Stimulated activated naive CD8-positive, alpha-beta T cell treated with anti-CD3 and anti-CD28 coated beads, Interleukin-15, amount 100 ng/mL, for 72 hours (primary cell): ENCODE results near the gene EEA1.
A peak's percentile ranks its signal among the peaks of the same experiment; 100 is the strongest.
"Not testable (repeated sequence)": the region's sequence is repeated elsewhere in the genome, so short reads cannot be mapped to it uniquely, and the experiment has no call there.

ENCODE experiments used
- ATAC-seq: fragments of 150-1000 bp; cut with Tn5 transposase; 2 replicates; pipeline ENCODE4 v1.10.0; 2021; ENCODE audit warnings: mild to moderate bottlenecking, moderate library complexity
- DNase-seq, 2 donors: peaks; one replicate each; pipeline ENCODE4 v3.0.0; 2021 to 2022
- H3K27ac Mint-ChIP-seq, 2 donors: one replicate each; pipeline ENCODE4 v1.8.0; 2022; ENCODE audit warnings: mild to moderate bottlenecking in 2 of 2, mixed read lengths in 2 of 2, moderate library complexity in 2 of 2
- H3K27me3 Mint-ChIP-seq: one replicate; pipeline ENCODE4 v1.8.0; 2022; ENCODE audit warnings: mixed read lengths
- H3K4me1 Mint-ChIP-seq: one replicate; pipeline ENCODE4 v1.8.0; 2022; ENCODE audit warnings: mild to moderate bottlenecking, mixed read lengths
- H3K4me3 Mint-ChIP-seq, 2 donors: one replicate each; pipeline ENCODE4 v1.8.0; 2022; ENCODE audit warnings: mild to moderate bottlenecking in 2 of 2, mixed read lengths in 2 of 2, moderate library complexity in 1 of 2
- H3K9me3 Mint-ChIP-seq, 2 donors: one replicate each; pipeline ENCODE4 v1.8.0; 2022; ENCODE audit warnings: mixed read lengths in 2 of 2

Gene EEA1

GRCh38 chr12:92769124-92769901, 159.8 kb downstream of the EEA1 start:
- H3K4me3 Mint-ChIP-seq, result peak overlapping the region; percentile 8 to 50
- DNase-seq (no peak), ATAC-seq (peak; percentile 87)
- H3K27me3 Mint-ChIP-seq, result no peaks in the 10 kb centered on the region
- peaks cover 36% of the 10 kb centered on the region for H3K4me1 Mint-ChIP-seq
- no peaks in the 10 kb centered on the region for H3K9me3 Mint-ChIP-seq
- H3K27ac Mint-ChIP-seq, result peak overlapping the region in 1 of 2 donors; percentile 61

GRCh38 chr12:92765871-92766270, 163.2 kb downstream of the EEA1 start:
- DNase-seq, result no peak
- no peaks in the 10 kb centered on the region for H3K27me3 Mint-ChIP-seq
- no peaks in the 10 kb centered on the region for H3K9me3 Mint-ChIP-seq
- no peak overlapping the region for H3K27ac Mint-ChIP-seq
- ATAC-seq, result no peak
- no peak overlapping the region for H3K4me3 Mint-ChIP-seq
- H3K4me1 Mint-ChIP-seq, result peaks cover 33% of the 10 kb centered on the region

- ATAC-seq (no peak), DNase-seq (no peak)
- Mint-ChIP-seq H3K4me1 (peaks cover 23% of the 10 kb centered on the region), H3K9me3 (no peaks in the 10 kb centered on the region), H3K4me3 (no peak overlapping the region), H3K27ac (peak overlapping the region in 1 of 2 donors; percentile 17), H3K27me3 (no peaks in the 10 kb centered on the region)
These were observed 164.3 kb downstream of the EEA1 start for GRCh38 chr12:92764831-92765230.

- H3K27ac Mint-ChIP-seq, result no peak overlapping the region
- H3K27me3 Mint-ChIP-seq, result peaks cover 14% of the 10 kb centered on the region
- no peak overlapping the region for H3K4me3 Mint-ChIP-seq
- DNase-seq, result no peak
- peaks cover 7% of the 10 kb centered on the region for H3K4me1 Mint-ChIP-seq
- H3K9me3 Mint-ChIP-seq, result no peaks in the 10 kb centered on the region
- no peak for ATAC-seq
These were observed 166.3 kb downstream of the EEA1 start for GRCh38 chr12:92762773-92763172.

- H3K27me3 Mint-ChIP-seq, result peaks cover 19% of the 10 kb centered on the region
These were observed 169.3 kb downstream of the EEA1 start for GRCh38 chr12:92759634-92760268.

GRCh38 chr12:92757597-92758121, 171.4 kb downstream of the EEA1 start:
- ATAC-seq, result no peak
- no peak overlapping the region for H3K27ac Mint-ChIP-seq
- DNase-seq, result no peak
- H3K9me3 Mint-ChIP-seq, result no peaks in the 10 kb centered on the region
- H3K4me3 Mint-ChIP-seq, result no peak overlapping the region
- no peaks in the 10 kb centered on the region for H3K4me1 Mint-ChIP-seq
- peaks cover 19% of the 10 kb centered on the region for H3K27me3 Mint-ChIP-seq

More at GRCh38 chr12:92759634-92760268, 169.3 kb downstream of the EEA1 start:
- no peak overlapping the region for H3K27ac Mint-ChIP-seq
- DNase-seq, result no peak
- no peak for ATAC-seq
- no peak overlapping the region for H3K4me3 Mint-ChIP-seq
- no peaks in the 10 kb centered on the region for H3K9me3 Mint-ChIP-seq
- no peaks in the 10 kb centered on the region for H3K4me1 Mint-ChIP-seq

GRCh38 chr12:92756898-92757596, 172.0 kb downstream of the EEA1 start:
- H3K4me3 Mint-ChIP-seq, result no peak overlapping the region
- H3K4me1 Mint-ChIP-seq, result no peaks in the 10 kb centered on the region
- DNase-seq (no peak), ATAC-seq (no peak)
- no peak overlapping the region for H3K27ac Mint-ChIP-seq
- H3K9me3 Mint-ChIP-seq, result no peaks in the 10 kb centered on the region
- peaks cover 19% of the 10 kb centered on the region for H3K27me3 Mint-ChIP-seq

- H3K27ac Mint-ChIP-seq, result no peak overlapping the region
- H3K4me3 Mint-ChIP-seq, result no peak overlapping the region
- no peak for DNase-seq
- no peaks in the 10 kb centered on the region for H3K4me1 Mint-ChIP-seq
- no peaks in the 10 kb centered on the region for H3K9me3 Mint-ChIP-seq
- no peak for ATAC-seq
- peaks cover 19% of the 10 kb centered on the region for H3K27me3 Mint-ChIP-seq
These were observed 174.9 kb downstream of the EEA1 start for GRCh38 chr12:92753976-92754885.

- not testable (repeated sequence) for H3K4me1 Mint-ChIP-seq, ATAC-seq, DNase-seq, H3K27me3 Mint-ChIP-seq, H3K4me3 Mint-ChIP-seq, H3K9me3 Mint-ChIP-seq, H3K27ac Mint-ChIP-seq
These were observed 179.4 kb downstream of the EEA1 start for GRCh38 chr12:92749691-92750090.

GRCh38 chr12:92747151-92747550, 181.9 kb downstream of the EEA1 start:
- no peak for ATAC-seq
- H3K27me3 Mint-ChIP-seq, result no peaks in the 10 kb centered on the region
- H3K9me3 Mint-ChIP-seq, result no peaks in the 10 kb centered on the region
- H3K4me1 Mint-ChIP-seq, result no peaks in the 10 kb centered on the region
- H3K4me3 Mint-ChIP-seq, result no peak overlapping the region
- no peak overlapping the region for H3K27ac Mint-ChIP-seq
- no peak for DNase-seq

- DNase-seq (no peak), ATAC-seq (no peak)
- Mint-ChIP-seq H3K4me3 (no peak overlapping the region), H3K9me3 (no peaks in the 10 kb centered on the region), H3K27ac (no peak overlapping the region), H3K27me3 (no peaks in the 10 kb centered on the region), H3K4me1 (no peaks in the 10 kb centered on the region)
These were observed 183.1 kb downstream of the EEA1 start for GRCh38 chr12:92745856-92746550.

- no peak overlapping the region for H3K4me3 Mint-ChIP-seq
- H3K27ac Mint-ChIP-seq, result no peak overlapping the region
- no peaks in the 10 kb centered on the region for H3K4me1 Mint-ChIP-seq
- no peaks in the 10 kb centered on the region for H3K9me3 Mint-ChIP-seq
- DNase-seq (no peak), ATAC-seq (no peak)
- no peaks in the 10 kb centered on the region for H3K27me3 Mint-ChIP-seq
These were observed 186.1 kb downstream of the EEA1 start for GRCh38 chr12:92743026-92743425.

GRCh38 chr12:92740411-92740810, 188.7 kb downstream of the EEA1 start:
- H3K9me3 Mint-ChIP-seq, result no peaks in the 10 kb centered on the region
- no peak for ATAC-seq
- DNase-seq, result no peak
- H3K4me3 Mint-ChIP-seq, result no peak overlapping the region
- no peak overlapping the region for H3K27ac Mint-ChIP-seq
- H3K27me3 Mint-ChIP-seq, result no peaks in the 10 kb centered on the region
- no peaks in the 10 kb centered on the region for H3K4me1 Mint-ChIP-seq

- no peaks in the 10 kb centered on the region for H3K4me1 Mint-ChIP-seq
- H3K27ac Mint-ChIP-seq, result no peak overlapping the region
- no peak for ATAC-seq
- H3K9me3 Mint-ChIP-seq, result no peaks in the 10 kb centered on the region
- DNase-seq, result no peak
- peaks cover 8% of the 10 kb centered on the region for H3K27me3 Mint-ChIP-seq
- H3K4me3 Mint-ChIP-seq, result no peak overlapping the region
These were observed 190.0 kb downstream of the EEA1 start for GRCh38 chr12:92739113-92739512.
